ENCODE results near the gene CCDC39.
"Not testable (repeated sequence)": the region's sequence is repeated elsewhere in the genome, so short reads cannot be mapped to it uniquely, and the experiment has no call there.

The CCDC39 gene

DNA sequence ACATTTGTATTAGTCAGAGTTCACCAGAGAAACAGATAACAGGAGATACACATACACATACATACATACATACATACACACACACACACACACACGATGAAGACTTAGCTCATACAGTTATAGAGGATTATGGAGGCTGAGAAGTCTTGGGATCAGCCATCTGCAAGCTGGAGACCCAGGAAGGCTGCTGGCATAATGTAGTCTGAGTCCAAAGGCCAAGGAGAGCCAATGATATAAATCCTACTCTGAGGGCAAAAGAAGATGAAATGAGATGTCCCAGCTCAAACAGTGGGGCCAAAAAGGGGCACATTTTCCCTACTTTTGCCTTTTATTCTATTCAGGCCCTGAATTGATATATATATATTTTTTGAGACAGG is 83.7 kb downstream of the CCDC39 start:
- H2BK120ac ChIP-seq (ENCODE audit: low read depth, low read length): no peak overlapping the region
- H2AK5ac ChIP-seq (ENCODE audit: low read depth, low read length): no peak overlapping the region
- H3K14ac ChIP-seq (ENCODE audit: low read length): no peak overlapping the region
- H3K23ac ChIP-seq (ENCODE audit: low read depth, low read length, poor library complexity): no peak overlapping the region
- H3K79me1 ChIP-seq (ENCODE audit: low read depth, low read length): no peaks in the 10 kb centered on the region
- H2BK15ac ChIP-seq (ENCODE audit: low read length): no peak overlapping the region
- H3K4me2 ChIP-seq (ENCODE audit: insufficient read depth, low read length, poor library complexity, severe bottlenecking): no peak overlapping the region
- no peak overlapping the region for H3K4me3 ChIP-seq (ENCODE audit: low read length in 2 of 2)
- no peak overlapping the region for H2BK12ac ChIP-seq (ENCODE audit: low read length)
- no peak overlapping the region for H3K9ac ChIP-seq (ENCODE audit: low read depth, low read length, poor library complexity)
- WGBS, 2 donors (ENCODE audit: extremely low coverage in 2 of 2, insufficient read length in 2 of 2, insufficient replicate concordance in 1 of 2): no CpG with 5 or more reads among the region's 1 CpG
- H3K4me1 ChIP-seq (ENCODE audit: control insufficient read depth in 2 of 2, insufficient read depth in 1 of 2, low read depth in 1 of 2, low read length in 2 of 2): no peaks in the 10 kb centered on the region
- DNase-seq (ENCODE audit: low spot score): no peak
- no peak overlapping the region for H4K91ac ChIP-seq (ENCODE audit: low read depth, low read length, poor library complexity)
- no peaks in the 10 kb centered on the region for H3K9me3 ChIP-seq (replicated peaks in 1 of 2; ENCODE audit: control insufficient read depth in 2 of 2, insufficient read depth in 1 of 2, low read depth in 1 of 2, low read length in 2 of 2)
- no peak overlapping the region for H2AFZ ChIP-seq (ENCODE audit: low read length)
- H4K8ac ChIP-seq (ENCODE audit: low read depth, low read length): no peak overlapping the region
- H3K36me3 ChIP-seq (replicated peaks in 1 of 2; ENCODE audit: control insufficient read depth in 2 of 2, insufficient read depth in 2 of 2, low read length in 2 of 2): no peaks in the 10 kb centered on the region
- H3K4ac ChIP-seq (ENCODE audit: low read length): no peak overlapping the region
- H2BK5ac ChIP-seq (ENCODE audit: low read length): no peak overlapping the region
- no peak overlapping the region for H3K18ac ChIP-seq (ENCODE audit: low read length)
- H3K27me3 ChIP-seq (ENCODE audit: control insufficient read depth in 3 of 3, insufficient read depth in 3 of 3, low read depth in 1 of 3, low read length in 3 of 3): no peaks in the 10 kb centered on the region
- H3K27ac ChIP-seq (replicated peaks; ENCODE audit: low read length): no peak overlapping the region

DNA sequence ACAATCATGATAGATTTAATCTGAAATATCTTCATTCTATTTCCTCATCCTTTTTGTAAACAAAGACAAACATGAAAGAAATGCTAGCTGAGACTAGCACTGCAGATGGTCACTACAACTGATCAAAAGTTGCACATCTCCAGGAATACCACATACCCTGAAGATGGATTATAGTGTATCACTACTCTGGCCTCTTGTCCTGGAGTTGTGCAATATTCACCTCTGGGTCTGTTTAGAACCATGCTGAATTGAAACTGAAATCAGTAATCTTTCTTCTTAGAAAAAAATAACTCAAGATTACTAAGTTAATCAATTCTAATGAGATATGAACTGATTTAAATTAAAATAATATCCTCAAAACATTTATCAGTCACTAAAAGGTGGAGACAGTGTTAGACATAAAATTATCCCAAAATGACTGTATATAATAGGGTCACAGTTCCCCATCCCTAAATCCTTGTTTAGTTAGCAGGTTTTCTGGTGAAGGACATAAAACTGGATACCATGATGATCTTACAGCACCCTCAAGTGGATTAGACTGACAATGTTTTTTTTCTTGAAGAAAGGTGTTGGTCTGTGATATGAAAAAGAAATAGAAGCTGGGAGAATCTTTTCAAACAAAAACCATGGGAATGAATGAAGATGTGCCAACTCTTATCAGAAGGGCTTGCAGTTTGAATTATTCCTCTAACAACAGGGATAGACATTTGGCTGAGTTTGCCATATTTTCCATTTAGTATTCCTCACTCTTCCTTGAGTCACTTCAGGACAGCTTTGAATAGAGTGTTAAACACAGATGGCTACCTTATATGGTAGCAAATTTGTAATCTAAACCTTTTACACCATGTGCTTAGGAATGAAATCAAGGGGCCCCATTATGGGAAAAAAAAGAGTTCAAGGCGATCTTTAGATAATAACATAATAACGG is 84.4 kb downstream of the CCDC39 start:
- H3K18ac ChIP-seq (ENCODE audit: low read length): no peak overlapping the region
- no CpG with 5 or more reads among the region's 2 CpGs for WGBS, 2 donors (ENCODE audit: extremely low coverage in 2 of 2, insufficient read length in 2 of 2, insufficient replicate concordance in 1 of 2)

DNA sequence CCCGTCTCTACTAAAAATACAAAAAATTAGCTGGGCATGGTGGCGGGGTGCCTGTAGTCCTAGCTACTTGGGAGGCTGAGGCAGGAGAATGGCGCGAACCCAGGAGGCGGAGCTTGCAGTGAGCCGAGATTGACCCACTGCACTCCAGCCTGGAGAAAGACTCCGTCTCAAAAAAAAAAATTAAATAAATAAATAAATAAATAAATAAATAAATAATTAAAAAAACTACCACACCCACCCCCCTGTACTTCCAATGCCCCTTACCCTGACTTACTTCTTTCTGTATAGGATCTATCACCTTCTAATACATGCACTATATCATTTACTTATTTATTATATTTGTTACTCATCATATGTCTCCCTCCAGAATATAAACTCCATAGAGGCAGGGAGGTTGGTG is 85.7 kb downstream of the CCDC39 start:
- not testable (repeated sequence) for H2AFZ ChIP-seq (ENCODE audit: low read length); H3K4me3 ChIP-seq (ENCODE audit: low read length in 2 of 2); H2BK12ac ChIP-seq (ENCODE audit: low read length); H3K27ac ChIP-seq (replicated peaks; ENCODE audit: low read length); H3K14ac ChIP-seq (ENCODE audit: low read length); H2BK5ac ChIP-seq (ENCODE audit: low read length); H3K4me2 ChIP-seq (ENCODE audit: insufficient read depth, low read length, poor library complexity, severe bottlenecking); H3K9me3 ChIP-seq (replicated peaks in 1 of 2; ENCODE audit: control insufficient read depth in 2 of 2, insufficient read depth in 1 of 2, low read depth in 1 of 2, low read length in 2 of 2); H4K91ac ChIP-seq (ENCODE audit: low read depth, low read length, poor library complexity); H3K27me3 ChIP-seq (ENCODE audit: control insufficient read depth in 3 of 3, insufficient read depth in 3 of 3, low read depth in 1 of 3, low read length in 3 of 3); H3K23ac ChIP-seq (ENCODE audit: low read depth, low read length, poor library complexity); H3K4me1 ChIP-seq (ENCODE audit: control insufficient read depth in 2 of 2, insufficient read depth in 1 of 2, low read depth in 1 of 2, low read length in 2 of 2); H3K9ac ChIP-seq (ENCODE audit: low read depth, low read length, poor library complexity); H2AK5ac ChIP-seq (ENCODE audit: low read depth, low read length); H3K79me1 ChIP-seq (ENCODE audit: low read depth, low read length); H3K36me3 ChIP-seq (replicated peaks in 1 of 2; ENCODE audit: control insufficient read depth in 2 of 2, insufficient read depth in 2 of 2, low read length in 2 of 2); DNase-seq (ENCODE audit: low spot score); H2BK15ac ChIP-seq (ENCODE audit: low read length); H3K4ac ChIP-seq (ENCODE audit: low read length); H4K8ac ChIP-seq (ENCODE audit: low read depth, low read length); H2BK120ac ChIP-seq (ENCODE audit: low read depth, low read length); H3K18ac ChIP-seq (ENCODE audit: low read length)
- WGBS, 2 donors (ENCODE audit: extremely low coverage in 2 of 2, insufficient read length in 2 of 2, insufficient replicate concordance in 1 of 2): no CpG with 5 or more reads among the region's 7 CpGs

More for the DNA sequence above, 84.4 kb downstream of the CCDC39 start:
- H3K27ac ChIP-seq (replicated peaks; ENCODE audit: low read length): no peak overlapping the region
- no peak overlapping the region for H2BK12ac ChIP-seq (ENCODE audit: low read length)
- H2BK120ac ChIP-seq (ENCODE audit: low read depth, low read length): no peak overlapping the region
- DNase-seq (ENCODE audit: low spot score): peak; percentile 8
- H3K4me3 ChIP-seq (ENCODE audit: low read length in 2 of 2): no peak overlapping the region
- no peak overlapping the region for H3K14ac ChIP-seq (ENCODE audit: low read length)
- no peak overlapping the region for H3K9ac ChIP-seq (ENCODE audit: low read depth, low read length, poor library complexity)
- no peak overlapping the region for H2BK15ac ChIP-seq (ENCODE audit: low read length)
- no peak overlapping the region for H2BK5ac ChIP-seq (ENCODE audit: low read length)
- no peaks in the 10 kb centered on the region for H3K79me1 ChIP-seq (ENCODE audit: low read depth, low read length)
- no peak overlapping the region for H4K8ac ChIP-seq (ENCODE audit: low read depth, low read length)
- no peaks in the 10 kb centered on the region for H3K9me3 ChIP-seq (replicated peaks in 1 of 2; ENCODE audit: control insufficient read depth in 2 of 2, insufficient read depth in 1 of 2, low read depth in 1 of 2, low read length in 2 of 2)
- no peak overlapping the region for H4K91ac ChIP-seq (ENCODE audit: low read depth, low read length, poor library complexity)
- H2AFZ ChIP-seq (ENCODE audit: low read length): no peak overlapping the region
- H3K36me3 ChIP-seq (replicated peaks in 1 of 2; ENCODE audit: control insufficient read depth in 2 of 2, insufficient read depth in 2 of 2, low read length in 2 of 2): no peaks in the 10 kb centered on the region
- H3K23ac ChIP-seq (ENCODE audit: low read depth, low read length, poor library complexity): no peak overlapping the region
- no peaks in the 10 kb centered on the region for H3K27me3 ChIP-seq (ENCODE audit: control insufficient read depth in 3 of 3, insufficient read depth in 3 of 3, low read depth in 1 of 3, low read length in 3 of 3)
- no peak overlapping the region for H3K4ac ChIP-seq (ENCODE audit: low read length)
- H3K4me1 ChIP-seq (ENCODE audit: control insufficient read depth in 2 of 2, insufficient read depth in 1 of 2, low read depth in 1 of 2, low read length in 2 of 2): no peaks in the 10 kb centered on the region
- H3K4me2 ChIP-seq (ENCODE audit: insufficient read depth, low read length, poor library complexity, severe bottlenecking): no peak overlapping the region
- no peak overlapping the region for H2AK5ac ChIP-seq (ENCODE audit: low read depth, low read length)

DNA sequence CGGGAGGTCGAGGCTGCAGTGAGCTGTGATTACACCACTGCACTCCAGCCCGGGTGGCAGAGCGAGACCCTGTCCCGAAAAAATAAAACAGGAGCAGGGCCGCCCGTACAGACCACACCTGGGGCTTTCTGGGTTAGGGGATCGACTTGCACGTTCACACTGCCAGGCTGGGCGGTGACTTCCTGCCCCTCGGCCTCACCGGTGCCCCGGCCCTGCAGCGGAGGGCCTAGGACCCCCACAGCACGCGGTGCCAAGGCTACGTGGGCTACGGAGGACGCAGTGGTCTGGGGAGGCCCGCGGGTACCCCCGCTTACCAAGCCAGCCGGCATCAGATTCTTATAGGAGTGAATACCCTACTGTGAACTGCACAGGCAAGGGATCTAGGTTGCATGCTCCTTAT is 88.9 kb downstream of the CCDC39 start:
- H3K4me3 ChIP-seq (ENCODE audit: low read length in 2 of 2): no peak overlapping the region
- H2BK120ac ChIP-seq (ENCODE audit: low read depth, low read length): no peak overlapping the region
- H2AK5ac ChIP-seq (ENCODE audit: low read depth, low read length): no peak overlapping the region
- no peak for DNase-seq (ENCODE audit: low spot score)
- no peak overlapping the region for H3K4ac ChIP-seq (ENCODE audit: low read length)
- no peak overlapping the region for H2BK15ac ChIP-seq (ENCODE audit: low read length)
- no peak overlapping the region for H4K91ac ChIP-seq (ENCODE audit: low read depth, low read length, poor library complexity)
- no peak overlapping the region for H3K4me2 ChIP-seq (ENCODE audit: insufficient read depth, low read length, poor library complexity, severe bottlenecking)
- H4K8ac ChIP-seq (ENCODE audit: low read depth, low read length): no peak overlapping the region
- no peak overlapping the region for H3K14ac ChIP-seq (ENCODE audit: low read length)
- H3K36me3 ChIP-seq (replicated peaks in 1 of 2; ENCODE audit: control insufficient read depth in 2 of 2, insufficient read depth in 2 of 2, low read length in 2 of 2): no peaks in the 10 kb centered on the region
- no CpG with 5 or more reads among the region's 23 CpGs for WGBS, 2 donors (ENCODE audit: extremely low coverage in 2 of 2, insufficient read length in 2 of 2, insufficient replicate concordance in 1 of 2)
- H3K27ac ChIP-seq (replicated peaks; ENCODE audit: low read length): no peak overlapping the region
- H3K18ac ChIP-seq (ENCODE audit: low read length): no peak overlapping the region
- H3K23ac ChIP-seq (ENCODE audit: low read depth, low read length, poor library complexity): no peak overlapping the region
- H2BK12ac ChIP-seq (ENCODE audit: low read length): no peak overlapping the region
- H3K9me3 ChIP-seq (replicated peaks in 1 of 2; ENCODE audit: control insufficient read depth in 2 of 2, insufficient read depth in 1 of 2, low read depth in 1 of 2, low read length in 2 of 2): no peaks in the 10 kb centered on the region
- H3K79me1 ChIP-seq (ENCODE audit: low read depth, low read length): no peaks in the 10 kb centered on the region
- H2BK5ac ChIP-seq (ENCODE audit: low read length): no peak overlapping the region
- no peak overlapping the region for H2AFZ ChIP-seq (ENCODE audit: low read length)
- H3K27me3 ChIP-seq (ENCODE audit: control insufficient read depth in 3 of 3, insufficient read depth in 3 of 3, low read depth in 1 of 3, low read length in 3 of 3): no peaks in the 10 kb centered on the region
- no peak overlapping the region for H3K9ac ChIP-seq (ENCODE audit: low read depth, low read length, poor library complexity)
- H3K4me1 ChIP-seq (ENCODE audit: control insufficient read depth in 2 of 2, insufficient read depth in 1 of 2, low read depth in 1 of 2, low read length in 2 of 2): no peaks in the 10 kb centered on the region
